Activated CD4-positive, CD25-positive, alpha-beta regulatory T cell treated with anti-CD3 and anti-CD28 coated beads, Interleukin-2, amount 50 U/mL, for 24 hours (primary cell): ENCODE data around the gene KLK6.
"Not testable (repeated sequence)": the region's sequence is repeated elsewhere in the genome, so short reads cannot be mapped to it uniquely, and the experiment has no call there.

Source experiments
- ATAC-seq, 2 donors: fragments of 150-1000 bp; cut with Tn5 transposase; one replicate each; pipeline ENCODE4 v1.10.0; 2021; ENCODE audit warnings: mild to moderate bottlenecking in 1 of 2, moderate library complexity in 1 of 2

The KLK6 gene

DNA sequence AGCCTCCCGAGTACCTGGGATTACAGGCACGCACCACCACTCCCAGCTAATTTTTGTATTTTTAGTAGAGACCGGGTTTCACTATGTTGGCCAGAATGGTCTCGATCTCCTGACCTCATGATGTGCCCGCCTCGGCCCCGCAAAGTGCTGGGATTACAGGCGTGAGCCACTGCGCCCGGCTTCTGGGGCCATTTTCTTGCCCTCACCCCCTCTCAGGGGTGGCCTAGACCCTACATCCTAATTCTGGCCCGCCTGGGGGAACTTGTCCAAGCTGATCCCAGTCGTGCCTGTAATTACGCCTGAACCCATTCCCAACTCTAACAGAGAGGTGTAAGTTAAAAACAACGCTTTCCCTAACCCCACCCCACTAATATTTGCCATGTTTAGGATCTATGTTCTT is 15.0 kb upstream of the KLK6 start:
- not testable (repeated sequence) for ATAC-seq

DNA sequence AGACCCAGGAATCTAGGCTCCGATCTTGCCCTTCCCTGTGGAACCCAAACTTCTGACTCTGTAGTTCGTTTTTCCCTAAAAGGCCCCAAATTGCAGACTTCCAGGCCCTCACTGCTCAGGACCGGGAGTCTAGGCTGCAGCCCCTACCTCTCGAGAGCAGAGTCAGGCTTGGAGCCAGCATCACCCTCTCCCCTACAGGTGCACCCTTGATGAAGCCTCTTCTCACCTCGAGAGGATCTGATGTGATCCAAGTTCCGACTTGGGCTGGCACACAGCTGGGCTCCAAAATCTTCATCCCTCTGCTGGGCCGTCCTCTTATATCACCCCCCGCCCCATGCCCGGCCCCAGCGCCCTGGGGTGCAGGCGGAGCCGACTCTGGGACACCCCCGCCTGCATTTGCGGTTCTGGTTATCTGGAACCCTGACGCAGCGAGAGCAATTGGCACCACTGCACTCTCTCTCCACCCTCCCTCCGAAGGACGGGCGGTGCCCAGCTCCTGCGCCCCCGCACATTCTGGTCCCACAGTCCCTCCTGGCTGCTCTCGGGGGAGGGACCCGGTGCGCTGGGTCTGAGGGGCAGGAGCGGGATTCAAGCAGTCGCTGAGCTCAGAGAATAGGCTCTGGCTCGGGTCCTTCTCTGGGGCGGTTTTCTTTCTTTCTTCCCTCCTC is 14.4 kb upstream of the KLK6 start, which contains the start of gene KLK7:
Gene KLK7 (minus strand): TSS at position 293 of the 668 bp plus-strand sequence. CDS start 1,518 bp downstream, outside the sequence.
- ATAC-seq = no peak

DNA sequence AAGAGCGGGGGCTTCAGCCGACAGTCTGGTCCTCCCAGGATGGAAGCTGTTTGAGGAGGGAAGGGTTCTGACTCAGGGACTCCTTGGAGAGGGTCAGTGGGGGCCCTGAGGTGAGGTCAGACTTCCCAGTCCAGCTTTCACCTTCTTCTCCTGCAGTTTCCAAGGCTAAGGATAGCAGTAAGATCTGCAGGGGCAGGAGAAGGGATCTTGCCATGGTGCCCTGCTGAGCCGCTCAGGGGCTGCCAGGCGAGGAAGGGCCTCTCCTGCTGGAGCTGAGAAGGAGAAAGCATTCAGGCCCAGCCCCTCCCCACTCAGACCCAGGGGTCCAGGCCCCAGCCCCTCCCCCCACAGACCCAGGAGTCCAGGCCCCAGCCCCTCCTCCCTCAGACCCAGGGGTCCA is 12.8 kb upstream of the KLK6 start:
- ATAC-seq = no peak

DNA sequence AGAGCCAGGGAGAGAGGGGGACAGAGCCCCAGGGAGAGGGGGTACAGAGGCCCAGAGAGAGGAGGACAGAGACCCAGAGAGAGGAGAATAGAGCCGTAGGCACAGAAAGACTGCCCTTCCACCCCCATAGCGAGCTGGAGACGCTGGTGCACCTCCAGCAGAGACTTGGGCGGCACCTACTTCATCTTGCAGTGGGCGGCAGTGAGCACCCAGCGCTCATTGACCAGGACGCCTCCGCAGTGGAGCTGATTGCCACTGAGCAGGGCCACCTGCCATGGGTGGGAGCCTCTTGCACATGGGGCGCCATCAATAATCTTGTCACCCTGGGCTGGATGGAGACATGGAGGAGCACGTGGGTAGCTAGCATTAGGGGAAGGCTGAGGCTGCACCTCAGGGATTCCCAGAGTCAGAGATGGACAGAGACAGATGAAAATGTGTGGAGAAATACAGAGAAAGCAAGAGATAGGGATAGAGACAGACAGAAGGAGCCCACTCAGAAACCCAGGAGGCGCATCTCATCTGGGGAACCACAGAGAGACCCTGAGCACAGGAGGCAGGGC is 12.3 kb upstream of the KLK6 start:
- no peak for ATAC-seq

DNA sequence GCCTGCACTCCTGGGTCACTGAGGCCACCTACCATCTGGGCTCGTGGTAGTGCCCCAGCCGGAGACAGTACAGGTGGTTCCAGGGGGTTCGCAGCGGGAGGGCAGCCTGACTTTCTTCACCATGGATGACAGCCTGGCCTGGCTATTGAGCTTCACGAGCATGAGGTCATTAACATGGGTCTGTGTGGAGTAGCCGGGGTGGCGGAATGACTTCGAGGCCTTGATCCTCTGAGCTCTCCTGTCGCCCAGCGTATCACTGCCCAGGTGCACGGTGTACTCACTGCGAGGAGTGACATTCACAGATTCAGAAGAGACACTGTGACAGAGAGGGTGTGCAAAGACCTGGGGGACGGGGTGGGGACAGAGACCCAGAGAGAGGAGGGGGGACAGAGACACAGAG is 10.8 kb upstream of the KLK6 start:
- no peak for ATAC-seq

DNA sequence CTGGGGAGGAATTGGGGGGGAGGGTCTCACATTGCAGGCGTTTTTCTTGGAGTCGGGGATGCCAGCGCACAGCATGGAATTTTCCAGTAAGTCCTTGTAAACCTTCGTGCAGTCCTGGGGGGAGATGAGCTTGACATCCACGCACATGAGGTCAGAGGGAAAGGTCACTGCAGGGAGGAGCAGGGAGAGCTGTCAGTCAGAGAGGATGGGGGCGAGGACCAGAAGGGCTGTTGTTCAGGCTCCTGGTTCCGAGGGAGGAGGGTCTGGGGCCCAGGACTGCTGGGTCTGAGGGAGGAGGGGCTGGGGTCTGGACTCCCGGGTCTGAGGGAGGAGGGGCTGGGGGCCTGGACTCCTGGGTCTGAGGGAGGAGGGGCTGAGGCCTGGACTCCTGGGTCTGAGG is 10.4 kb upstream of the KLK6 start:
- no peak for ATAC-seq

DNA sequence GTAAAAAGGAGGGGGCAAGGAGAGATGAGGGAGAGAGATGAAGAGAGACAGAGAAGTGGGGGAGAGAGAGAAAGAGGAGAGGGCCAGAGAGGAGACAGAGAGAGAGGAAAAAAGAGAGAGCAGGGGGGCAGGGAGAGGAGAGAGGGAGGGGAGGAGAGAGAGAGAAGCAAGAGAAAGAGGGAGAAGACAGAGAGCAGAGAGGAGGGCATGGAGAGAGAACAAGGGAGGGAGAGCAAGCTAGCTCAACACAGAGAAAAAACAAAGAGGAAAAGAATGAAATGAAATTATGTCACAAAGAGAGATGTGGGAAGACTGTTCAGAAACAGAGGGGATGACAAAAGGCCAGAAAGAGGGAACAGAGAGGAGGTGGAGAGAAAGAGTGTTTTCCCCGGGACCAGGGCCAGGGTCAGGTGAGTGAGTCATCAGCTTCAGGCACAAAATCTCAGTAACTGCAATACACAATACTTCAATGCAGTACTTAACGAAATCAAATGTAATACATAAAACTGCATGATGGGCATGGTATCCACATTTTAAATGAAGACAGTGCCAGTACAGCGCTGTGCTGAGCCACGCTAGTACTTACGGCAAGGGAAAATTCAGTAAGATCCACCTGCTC is 9.5 kb upstream of the KLK6 start:
- ATAC-seq = no peak

DNA sequence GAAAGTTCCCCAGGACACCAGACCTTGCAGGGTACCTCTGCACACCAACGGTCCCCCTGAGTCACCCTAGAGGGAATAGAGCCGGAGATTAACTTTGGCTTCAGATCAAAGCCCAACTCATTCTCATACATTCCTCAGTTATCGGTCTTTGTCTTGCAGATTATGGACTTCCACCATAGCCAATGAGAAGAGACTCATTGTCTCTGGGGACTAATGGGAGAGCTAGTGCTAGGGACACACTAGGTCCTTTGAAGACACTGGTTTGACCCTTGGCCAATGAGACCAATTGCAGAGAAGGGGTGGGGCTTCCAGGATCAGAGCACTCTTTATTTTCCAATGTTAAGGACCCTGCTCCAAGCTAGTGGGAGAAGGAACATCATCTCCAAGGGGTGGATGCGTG is 8.2 kb upstream of the KLK6 start:
- no peak for ATAC-seq

DNA sequence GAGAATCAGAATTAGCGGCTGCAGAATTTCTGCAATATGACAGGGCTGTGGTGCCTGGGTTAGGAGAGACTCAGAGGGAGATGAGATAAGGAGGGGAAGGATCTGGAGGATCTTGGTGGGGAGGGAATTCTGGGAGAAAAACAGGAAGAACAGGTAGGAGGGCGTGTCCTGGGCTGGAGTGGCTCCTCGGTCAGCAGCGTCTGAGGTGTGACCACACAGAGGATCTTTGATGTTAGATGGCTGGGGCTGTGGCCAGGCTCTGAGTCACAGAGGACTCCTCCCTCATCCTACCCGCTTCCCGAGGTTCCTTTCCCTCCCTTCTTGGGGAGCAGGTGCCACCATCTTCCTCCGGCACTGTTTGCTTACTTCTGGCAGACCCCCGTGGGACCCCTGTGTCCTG is 6.4 kb upstream of the KLK6 start:
- no peak for ATAC-seq

DNA sequence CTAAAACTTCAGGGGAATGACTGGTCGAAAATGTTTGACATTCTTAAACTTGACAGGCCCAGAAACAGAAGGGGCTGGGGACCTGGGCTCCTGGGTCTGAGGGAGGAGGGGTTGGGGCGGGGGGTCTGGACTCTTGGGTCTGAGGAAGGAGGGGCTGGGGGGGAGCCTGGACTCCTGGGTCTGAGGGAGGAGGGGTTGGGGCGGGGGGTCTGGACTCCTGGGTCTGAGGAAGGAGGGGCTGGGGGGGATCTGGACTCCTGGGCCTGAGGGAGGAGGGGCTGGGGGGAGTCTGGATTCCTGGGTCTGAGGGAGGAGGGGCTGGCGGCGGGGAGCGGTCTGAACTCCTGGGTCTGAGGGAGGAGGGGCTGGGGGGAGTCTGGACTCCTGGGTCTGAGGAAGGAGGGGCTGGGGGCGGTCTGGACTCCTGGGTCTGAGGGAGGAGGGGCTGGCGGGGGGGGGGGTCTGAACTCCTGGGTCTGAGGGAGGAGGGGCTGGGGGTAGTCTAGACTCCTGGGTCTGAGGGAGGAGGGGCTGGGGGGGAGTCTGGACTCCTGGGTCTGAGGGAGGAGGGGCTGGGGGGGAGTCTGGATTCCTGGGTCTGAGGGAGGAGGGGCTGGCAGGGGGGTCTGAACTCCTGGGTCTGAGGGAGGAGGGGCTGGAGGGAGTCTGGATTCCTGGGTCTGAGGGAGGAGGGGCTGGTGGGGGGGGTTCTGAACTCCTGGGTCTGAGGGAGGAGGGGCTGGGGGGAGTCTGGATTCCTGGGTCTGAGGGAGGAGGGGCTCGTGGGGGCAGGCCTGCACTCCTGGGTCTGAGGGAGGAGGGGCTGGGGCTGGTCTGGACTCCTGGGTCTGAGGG is 5.5 kb upstream of the KLK6 start:
- ATAC-seq = no peak

DNA sequence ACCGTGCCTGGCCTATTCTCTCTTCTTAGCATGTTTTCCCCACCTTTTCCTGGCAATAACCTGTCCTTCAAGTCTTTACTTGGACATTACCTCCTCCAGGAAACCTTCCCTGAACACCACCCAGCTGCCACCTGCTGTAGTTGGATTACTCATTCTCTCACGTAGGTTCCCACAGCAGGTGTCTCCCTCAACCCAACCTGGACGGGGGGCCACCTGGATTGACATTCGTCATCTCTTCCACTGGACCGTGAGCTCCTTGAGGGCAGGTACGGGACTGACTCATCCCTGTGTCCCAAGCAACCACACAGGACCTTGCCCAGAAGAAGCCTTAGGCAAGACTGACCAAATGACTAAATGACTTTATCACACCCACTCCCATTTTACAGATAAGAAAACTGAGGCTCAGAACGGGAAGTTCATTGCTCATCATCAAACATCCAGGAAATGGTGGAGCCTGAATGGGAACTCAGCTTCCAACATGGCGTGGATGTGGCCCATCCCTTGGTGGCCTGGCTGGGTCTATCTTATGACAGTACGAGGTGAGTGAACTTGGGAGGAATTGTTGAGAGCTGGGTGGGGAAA is 3.5 kb upstream of the KLK6 start:
- no peak for ATAC-seq

DNA sequence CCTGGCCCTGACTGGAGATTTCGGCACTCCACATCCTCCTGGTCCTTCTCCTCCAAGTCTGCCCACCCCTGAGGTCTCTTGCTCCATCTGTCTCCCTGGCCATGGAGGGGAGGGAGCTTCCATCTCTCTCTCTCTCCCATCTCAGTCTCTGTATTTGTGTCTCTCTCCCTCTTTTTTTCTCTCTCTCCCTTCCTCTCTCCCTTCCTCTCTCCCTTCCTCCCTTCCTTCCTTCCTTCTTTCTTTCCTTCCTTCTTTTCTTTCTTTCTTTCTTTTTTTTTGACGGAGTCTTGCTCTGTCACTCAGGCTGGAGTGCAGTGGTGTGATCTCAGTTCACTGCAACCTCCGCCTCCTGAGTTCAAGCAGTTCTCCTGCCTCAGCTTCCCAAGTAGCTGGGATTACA is 419 bp upstream of the KLK6 start:
- ATAC-seq = not testable (repeated sequence)

DNA sequence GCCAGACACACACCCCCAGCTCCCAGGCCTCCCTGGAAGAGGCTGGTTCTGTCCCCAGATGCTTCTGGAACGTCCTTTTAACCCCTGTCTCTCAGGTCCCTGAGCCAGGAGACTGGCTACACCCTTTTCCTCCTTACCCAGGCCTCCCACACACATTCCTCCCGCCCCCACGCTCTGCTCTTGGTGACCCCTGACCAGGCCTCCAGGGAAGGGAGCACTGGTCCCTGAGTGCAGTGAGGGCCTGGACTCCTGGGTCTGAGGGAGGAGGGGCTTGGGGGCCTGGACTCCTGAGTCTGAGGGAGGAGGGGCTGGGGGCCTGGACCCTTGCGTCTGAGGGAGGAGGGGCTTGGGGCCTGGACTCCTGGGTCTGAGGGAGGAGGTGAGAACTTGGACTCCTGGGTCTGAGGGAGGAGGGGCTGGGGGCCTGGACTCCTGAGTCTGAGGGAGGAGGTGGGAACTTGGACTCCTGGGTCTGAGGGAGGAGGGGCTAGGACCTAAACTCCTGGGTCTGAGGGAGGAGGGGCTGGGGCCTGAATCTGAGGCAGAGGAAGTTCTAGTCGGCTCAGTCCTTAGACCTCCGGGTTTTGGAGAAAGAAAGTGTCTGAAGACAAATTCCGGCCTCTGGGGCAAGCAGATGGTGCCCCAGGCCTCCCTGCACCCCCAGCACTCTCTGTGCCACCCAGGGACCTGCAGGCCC is 527 bp downstream of the KLK6 start:
- ATAC-seq = no peak

DNA sequence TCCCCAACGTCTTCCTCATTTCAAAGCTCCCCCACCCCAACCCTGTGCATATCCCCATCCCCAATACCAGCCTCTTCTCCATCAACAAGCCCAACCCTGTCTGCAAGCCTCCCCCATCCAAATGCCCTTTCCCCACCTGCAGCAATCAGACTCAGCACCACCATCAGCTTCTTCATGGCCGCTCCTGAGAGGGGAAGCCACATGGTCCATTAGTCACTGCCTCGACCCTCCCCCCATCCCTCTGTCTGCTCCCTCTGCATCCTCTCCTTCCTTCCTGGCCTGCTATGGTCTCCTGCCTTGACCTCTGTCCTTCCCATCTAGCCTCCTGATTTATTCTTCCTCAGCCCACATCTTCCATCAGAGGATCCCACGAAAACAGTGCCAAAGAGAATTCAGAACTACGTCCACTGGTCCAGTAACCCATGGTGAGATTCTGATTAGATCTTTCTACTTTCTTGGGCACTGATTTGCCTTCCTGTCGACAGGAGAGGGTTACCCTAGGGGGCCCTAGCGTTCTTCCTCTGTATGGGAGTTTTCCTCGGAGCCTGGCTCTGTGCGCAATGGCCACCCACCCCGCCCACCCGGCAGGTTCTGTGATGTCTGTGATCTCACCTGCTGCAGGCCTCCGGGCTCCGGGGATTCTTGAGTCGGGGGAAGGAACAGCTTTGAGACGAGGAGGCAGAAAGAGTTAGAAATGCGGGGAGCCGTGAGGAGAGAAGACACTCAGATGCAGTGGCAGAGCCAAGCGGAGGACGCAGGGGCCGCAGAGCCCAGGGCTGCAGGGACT is 1.3 kb downstream of the KLK6 start:
- no peak for ATAC-seq

DNA sequence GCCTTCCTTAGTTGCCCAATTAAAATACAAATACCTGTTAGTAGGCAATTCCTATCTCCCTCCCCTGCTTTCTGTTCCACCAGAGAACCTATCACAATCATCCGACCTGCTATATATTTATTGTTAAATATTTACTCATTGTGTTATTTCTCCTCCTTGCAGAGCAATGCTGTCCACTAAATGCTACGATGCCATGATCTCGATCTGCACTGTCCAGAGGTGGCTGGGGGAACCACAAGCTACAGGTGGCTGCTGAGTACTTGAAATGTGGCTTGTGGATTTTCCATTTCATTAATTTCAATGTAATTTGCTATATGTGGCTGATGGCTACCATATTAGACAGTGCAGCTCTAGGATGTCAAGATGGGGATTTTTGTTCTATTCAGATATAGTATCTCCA is 5.1 kb downstream of the KLK6 start:
- no peak for ATAC-seq

DNA sequence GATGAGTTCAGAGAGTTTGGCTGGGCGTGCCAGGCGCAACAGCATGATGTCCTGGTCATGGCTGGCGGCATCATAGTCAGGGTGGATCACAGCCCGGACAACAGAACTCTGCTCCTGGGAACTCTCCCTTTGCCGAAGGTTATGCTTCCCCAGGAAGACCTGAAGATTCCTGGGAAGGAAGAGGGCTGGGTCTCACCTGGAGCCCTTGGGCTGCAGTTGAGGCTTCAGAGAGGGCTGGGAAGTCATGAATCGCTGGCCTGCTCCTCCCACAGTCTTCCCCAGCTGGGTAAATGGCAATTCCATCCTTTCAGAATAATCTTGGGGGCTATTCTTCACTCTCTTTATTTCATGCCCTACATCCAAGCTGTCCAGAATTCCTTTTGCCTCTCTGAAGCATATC is 6.0 kb downstream of the KLK6 start:
- ATAC-seq = no peak

DNA sequence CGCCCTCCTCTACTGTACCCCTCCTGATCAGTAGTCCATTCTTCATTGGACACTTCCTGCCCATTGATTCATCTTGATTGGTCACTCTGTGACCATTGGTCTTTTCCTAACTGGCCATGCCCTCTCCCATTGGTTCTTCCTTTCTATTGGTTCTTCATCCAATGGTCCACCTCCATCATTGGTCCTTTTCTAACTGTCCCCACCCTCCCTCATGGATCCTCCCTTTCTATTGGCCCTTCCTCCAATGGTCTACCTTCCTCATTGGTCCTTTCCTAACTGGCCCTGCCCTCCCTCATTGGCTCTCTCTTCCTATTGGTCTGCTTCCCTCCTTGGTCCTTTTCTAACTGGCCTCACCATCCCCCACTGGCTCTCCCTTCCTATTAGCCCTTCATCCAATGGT is 7.1 kb downstream of the KLK6 start:
- no peak for ATAC-seq

DNA sequence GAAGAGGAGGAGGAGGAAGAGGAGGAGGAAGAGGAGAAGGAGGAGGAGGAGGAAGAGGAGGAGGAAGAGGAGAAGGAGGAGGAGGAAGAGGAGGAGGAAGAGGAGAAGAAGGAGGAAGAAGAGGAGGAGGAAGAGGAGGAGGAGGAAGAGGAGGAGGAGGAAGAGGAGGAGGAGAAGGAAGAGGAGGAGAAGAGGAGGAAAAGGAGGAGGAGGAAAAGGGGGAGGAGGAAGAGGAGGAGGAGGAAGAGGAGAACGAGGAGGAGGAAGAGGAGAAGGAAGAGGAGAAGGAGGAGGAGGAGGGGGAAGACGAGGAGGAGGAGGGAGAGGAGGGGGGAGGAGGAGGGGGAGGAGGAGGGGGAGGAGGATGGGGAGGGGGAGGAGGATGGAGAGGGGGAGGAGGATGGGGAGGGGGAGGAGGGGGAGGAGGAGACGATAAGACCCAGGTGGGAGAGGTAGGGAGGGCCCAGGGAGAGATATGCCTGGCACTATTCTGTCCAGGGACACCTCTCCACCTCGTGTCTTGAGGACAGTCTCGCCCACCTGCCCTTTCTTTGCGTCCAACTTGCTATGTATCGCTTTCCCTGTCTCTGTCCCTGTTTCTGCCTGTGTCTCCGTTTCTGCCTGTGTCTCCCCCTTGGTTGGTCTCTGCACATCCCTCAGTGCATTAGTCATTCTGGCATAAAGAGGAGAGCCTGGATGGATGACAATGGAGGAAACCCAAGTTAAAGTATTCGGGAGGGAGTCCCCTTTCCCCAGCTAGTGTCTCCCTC is 9.5 kb downstream of the KLK6 start:
- no peak for ATAC-seq

DNA sequence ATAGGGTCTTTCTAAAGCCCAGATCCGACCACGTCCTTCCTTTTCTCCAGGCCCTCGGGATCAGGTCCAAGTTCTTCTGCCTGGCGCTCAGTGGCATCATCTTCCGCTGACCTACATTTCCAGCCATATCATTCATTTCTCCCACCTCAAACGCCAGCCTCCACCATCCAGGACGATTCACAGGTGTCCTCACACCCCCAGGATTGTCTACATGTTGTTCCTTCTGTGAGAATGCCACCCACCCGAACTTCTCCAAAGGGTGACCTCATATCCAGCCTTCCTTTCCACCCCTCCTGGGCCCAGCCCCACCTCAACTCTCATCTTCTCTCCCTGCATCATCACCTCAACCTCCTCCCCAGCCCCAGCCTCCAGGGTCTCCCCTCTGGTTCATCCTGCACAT is 11.8 kb downstream of the KLK6 start:
- no peak for ATAC-seq

DNA sequence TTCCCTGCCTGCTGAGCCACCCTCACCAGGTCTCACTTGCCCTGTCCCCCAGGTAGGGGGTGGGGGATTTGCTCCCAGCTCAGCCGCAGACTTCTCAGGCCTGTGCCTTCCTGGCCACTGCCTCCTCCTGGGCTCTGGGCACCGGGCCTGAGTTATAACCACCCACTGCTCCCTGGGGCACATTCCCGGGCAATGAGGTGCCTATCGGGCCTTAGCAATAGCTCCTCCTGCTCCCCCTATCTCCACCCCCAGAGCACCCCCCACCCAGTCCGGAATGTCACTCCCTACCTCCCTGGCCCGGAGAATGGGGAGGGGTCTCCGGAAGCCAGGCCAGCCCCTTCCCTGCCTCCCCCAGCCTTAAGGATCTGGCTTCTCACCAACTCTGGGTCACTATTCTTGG is 16.5 kb downstream of the KLK6 start, which contains the start of gene KLK5:
Gene KLK5 (minus strand): TSS at position 129 of the 400 bp plus-strand sequence. CDS start 381 bp downstream, outside the sequence.
- ATAC-seq = no peak

DNA sequence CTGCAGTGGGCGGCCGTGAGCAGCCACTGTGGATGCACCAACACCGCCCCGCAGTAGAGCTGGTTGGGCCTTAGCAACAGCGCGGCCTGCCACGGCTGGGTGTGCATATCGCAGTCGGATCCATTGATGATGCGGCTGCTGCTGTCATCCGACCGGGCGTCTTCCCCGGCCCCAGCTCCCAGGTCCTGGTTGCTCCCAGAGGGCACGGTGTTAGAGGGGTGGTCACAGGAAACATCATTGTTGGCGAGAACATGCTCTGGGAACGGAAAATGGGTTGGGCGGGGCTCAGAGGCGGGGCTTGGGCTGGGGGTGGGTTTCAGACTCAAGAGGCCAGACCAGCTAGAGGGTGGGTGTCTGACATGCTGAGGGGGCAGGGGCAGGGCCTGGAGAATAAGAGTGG is 19.5 kb downstream of the KLK6 start:
- no peak for ATAC-seq
